C1 segment of cervical spinal cord (tissue), 14 donors: Measurements from ENCODE around the gene PDE4A.
A peak's percentile ranks its signal among the peaks of the same experiment; 100 is the strongest.

ENCODE experiments used
- DNase-seq, 14 donors: peaks; one replicate each; lab custom pipeline; 2025; lab: John Stamatoyannopoulos, UW

PDE4A gene

GRCh38 chr19:10510301-10510802, 90.0 kb downstream of the PDE4A start:
- peak in 2 of 14 donors; percentile 1 to 8 for DNase-seq

GRCh38 chr19:10513223-10513622, 92.9 kb downstream of the PDE4A start:
- no peak for DNase-seq

GRCh38 chr19:10514211-10515145, 94.1 kb downstream of the PDE4A start:
- peak in 2 of 14 donors; percentile 33 to 45 for DNase-seq

GRCh38 chr19:10516064-10516385, 95.7 kb downstream of the PDE4A start:
- peak in 2 of 14 donors; percentile 20 to 37 for DNase-seq

GRCh38 chr19:10516671-10517286, 96.4 kb downstream of the PDE4A start:
- DNase-seq, result peak in 4 of 14 donors; percentile 31 to 74 (median 52)

GRCh38 chr19:10517361-10517759, 97.0 kb downstream of the PDE4A start, which contains the start of gene S1PR5:
Gene S1PR5 (minus strand): TSS chr19:10517447. CDS start chr19:10515011, 2,436 bp downstream.
- DNase-seq, result peak in 13 of 14 donors; percentile 14 to 92 (median 75)

- peak in 9 of 14 donors; percentile 48 to 82 (median 72) for DNase-seq
These were observed 97.6 kb downstream of the PDE4A start for GRCh38 chr19:10517760-10518443.

GRCh38 chr19:10518444-10519361, 98.4 kb downstream of the PDE4A start:
- DNase-seq, result peak in 7 of 14 donors; percentile 16 to 51 (median 28)
